HL-60 (cell line): ENCODE measurements around the gene CORO1C.

ENCODE experiments used
- CTCF ChIP-seq: IDR thresholded peaks from one replicate; pipeline ENCODE4 v1.5.1; 2011; ENCODE audit warnings: low read length, control low read depth, inconsistent platforms; ENCODE audit not compliant: insufficient read depth
- POLR2AphosphoS5 ChIP-seq: IDR thresholded peaks from 2 replicates; pipeline ENCODE4 v1.6.1; 2012; ENCODE audit warnings: low read depth

- TF ChIP-seq CTCF (no peak), POLR2AphosphoS5 (no peak)
Measured at GRCh38 chr12:108610856-108611605, 120.3 kb downstream of the CORO1C start.
